ENCODE data around the gene ATP6V1A. TPM values are rescaled to one million over a fixed set of nuclear protein-coding genes. Genes with fewer than 3 reads are reported as not detected.

The ATP6V1A gene
- total RNA-seq, 1 donor from 2014 or later = 55.5 TPM

DNA sequence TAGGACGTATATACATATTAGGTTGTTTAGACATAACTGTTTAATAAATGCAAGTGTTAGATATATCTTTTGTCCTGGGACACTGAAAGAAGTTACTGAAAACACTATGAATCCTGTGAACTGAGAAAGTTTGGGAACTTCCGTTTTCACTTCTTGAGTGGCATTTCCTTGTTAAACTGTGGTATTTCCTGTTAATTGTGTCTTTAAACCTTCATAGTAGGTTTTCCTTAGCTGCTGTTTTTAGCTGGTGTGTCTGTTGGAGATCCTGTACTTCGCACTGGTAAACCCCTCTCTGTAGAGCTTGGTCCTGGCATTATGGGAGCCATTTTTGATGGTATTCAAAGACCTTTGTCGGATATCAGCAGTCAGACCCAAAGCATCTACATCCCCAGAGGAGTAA lies 37.1 kb downstream of the ATP6V1A start:
- no peaks in the 10 kb centered on the region for H3K27me3 ChIP-seq (ENCODE audit: control insufficient read depth, insufficient read depth, low read length)
- TF ChIP-seq, protein P1, sequence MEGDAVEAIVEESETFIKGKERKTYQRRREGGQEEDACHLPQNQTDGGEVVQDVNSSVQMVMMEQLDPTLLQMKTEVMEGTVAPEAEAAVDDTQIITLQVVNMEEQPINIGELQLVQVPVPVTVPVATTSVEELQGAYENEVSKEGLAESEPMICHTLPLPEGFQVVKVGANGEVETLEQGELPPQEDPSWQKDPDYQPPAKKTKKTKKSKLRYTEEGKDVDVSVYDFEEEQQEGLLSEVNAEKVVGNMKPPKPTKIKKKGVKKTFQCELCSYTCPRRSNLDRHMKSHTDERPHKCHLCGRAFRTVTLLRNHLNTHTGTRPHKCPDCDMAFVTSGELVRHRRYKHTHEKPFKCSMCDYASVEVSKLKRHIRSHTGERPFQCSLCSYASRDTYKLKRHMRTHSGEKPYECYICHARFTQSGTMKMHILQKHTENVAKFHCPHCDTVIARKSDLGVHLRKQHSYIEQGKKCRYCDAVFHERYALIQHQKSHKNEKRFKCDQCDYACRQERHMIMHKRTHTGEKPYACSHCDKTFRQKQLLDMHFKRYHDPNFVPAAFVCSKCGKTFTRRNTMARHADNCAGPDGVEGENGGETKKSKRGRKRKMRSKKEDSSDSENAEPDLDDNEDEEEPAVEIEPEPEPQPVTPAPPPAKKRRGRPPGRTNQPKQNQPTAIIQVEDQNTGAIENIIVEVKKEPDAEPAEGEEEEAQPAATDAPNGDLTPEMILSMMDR (IDR thresholded peaks at IDR 0.05; ENCODE audit: insufficient read depth, low read length, severe bottlenecking) = no peak
- peaks cover 2% of the 10 kb centered on the region for H3K36me3 ChIP-seq (ENCODE audit: control insufficient read depth, insufficient read depth, low read length)
- no peak for DNase-seq (ENCODE audit: low read depth)
- no peak overlapping the region for H3K4me3 ChIP-seq (ENCODE audit: low read depth, low read length)
- no peak for FAIRE-seq

- H3K27me3 ChIP-seq (ENCODE audit: control insufficient read depth, insufficient read depth, low read length) = no peaks in the 10 kb centered on the region
- DNase-seq (ENCODE audit: low read depth) (no peak), FAIRE-seq (no peak)
- peaks cover 3% of the 10 kb centered on the region for H3K36me3 ChIP-seq (ENCODE audit: control insufficient read depth, insufficient read depth, low read length)
- no peak overlapping the region for H3K4me3 ChIP-seq (ENCODE audit: low read depth, low read length)
- TF ChIP-seq, protein P1 (IDR thresholded peaks at IDR 0.05; ENCODE audit: insufficient read depth, low read length, severe bottlenecking) = no peak
Measured at GRCh38 chr3:113791381-113791780, 44.5 kb downstream of the ATP6V1A start.

DNA sequence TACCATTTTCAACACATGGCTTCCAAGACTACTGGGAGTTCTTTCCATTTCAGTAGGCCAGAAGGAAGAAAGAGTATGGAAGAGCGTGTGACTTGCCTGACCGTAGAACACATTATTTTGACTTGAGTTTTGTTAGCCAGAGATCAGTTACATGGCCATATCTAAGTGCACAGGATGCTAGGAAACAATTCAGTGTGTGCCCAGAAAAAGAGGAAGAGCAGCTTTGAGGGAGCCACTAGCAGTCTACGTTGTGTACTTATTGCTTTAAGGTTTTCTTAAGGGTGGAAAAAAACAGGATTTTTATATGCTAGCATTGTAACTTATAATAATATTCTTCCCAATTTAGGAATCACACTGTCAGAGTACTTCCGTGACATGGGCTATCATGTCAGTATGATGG lies 47.7 kb downstream of the ATP6V1A start:
- no peak for DNase-seq (ENCODE audit: low read depth)
- peaks cover 2% of the 10 kb centered on the region for H3K36me3 ChIP-seq (ENCODE audit: control insufficient read depth, insufficient read depth, low read length)

DNA sequence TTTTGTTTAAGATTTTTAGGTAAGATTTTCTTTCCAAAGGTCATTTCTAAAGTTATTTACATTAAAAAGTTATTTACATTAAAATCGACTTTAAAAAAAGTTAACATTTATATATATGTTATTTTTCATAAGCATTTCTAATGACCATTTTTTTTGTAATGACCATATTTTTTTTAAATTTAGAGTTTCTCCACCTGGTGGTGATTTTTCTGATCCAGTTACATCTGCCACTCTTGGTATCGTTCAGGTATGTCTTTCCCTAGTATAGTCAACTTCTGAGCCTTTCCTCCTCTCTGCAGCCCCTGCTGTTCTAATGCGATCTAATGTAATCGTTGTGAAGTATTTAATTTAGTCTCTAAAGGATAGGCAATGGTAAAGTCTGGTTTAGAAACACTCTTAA lies 48.9 kb downstream of the ATP6V1A start:
- TF ChIP-seq, protein P1 (IDR thresholded peaks at IDR 0.05; ENCODE audit: insufficient read depth, low read length, severe bottlenecking) = no peak
- Histone ChIP-seq H3K27me3 (ENCODE audit: control insufficient read depth, insufficient read depth, low read length) (no peaks in the 10 kb centered on the region), H3K4me3 (ENCODE audit: low read depth, low read length) (no peak overlapping the region), H3K36me3 (ENCODE audit: control insufficient read depth, insufficient read depth, low read length) (peaks cover 2% of the 10 kb centered on the region)
- DNase-seq (ENCODE audit: low read depth) (no peak), FAIRE-seq (no peak)

More for the DNA sequence above, 47.7 kb downstream of the ATP6V1A start:
- H3K4me3 ChIP-seq (ENCODE audit: low read depth, low read length) = no peak overlapping the region
- no peak for FAIRE-seq
- TF ChIP-seq, protein P1 (IDR thresholded peaks at IDR 0.05; ENCODE audit: insufficient read depth, low read length, severe bottlenecking) = no peak
- H3K27me3 ChIP-seq (ENCODE audit: control insufficient read depth, insufficient read depth, low read length) = no peaks in the 10 kb centered on the region

- H3K4me3 ChIP-seq (ENCODE audit: low read depth, low read length) = no peak overlapping the region
- TF ChIP-seq, protein P1 (IDR thresholded peaks at IDR 0.05; ENCODE audit: insufficient read depth, low read length, severe bottlenecking) = no peak
- no peaks in the 10 kb centered on the region for H3K27me3 ChIP-seq (ENCODE audit: control insufficient read depth, insufficient read depth, low read length)
- FAIRE-seq (no peak), DNase-seq (ENCODE audit: low read depth) (no peak)
- H3K36me3 ChIP-seq (ENCODE audit: control insufficient read depth, insufficient read depth, low read length) = peaks cover 4% of the 10 kb centered on the region
Measured at GRCh38 chr3:113802795-113803455, 56.1 kb downstream of the ATP6V1A start.

DNA sequence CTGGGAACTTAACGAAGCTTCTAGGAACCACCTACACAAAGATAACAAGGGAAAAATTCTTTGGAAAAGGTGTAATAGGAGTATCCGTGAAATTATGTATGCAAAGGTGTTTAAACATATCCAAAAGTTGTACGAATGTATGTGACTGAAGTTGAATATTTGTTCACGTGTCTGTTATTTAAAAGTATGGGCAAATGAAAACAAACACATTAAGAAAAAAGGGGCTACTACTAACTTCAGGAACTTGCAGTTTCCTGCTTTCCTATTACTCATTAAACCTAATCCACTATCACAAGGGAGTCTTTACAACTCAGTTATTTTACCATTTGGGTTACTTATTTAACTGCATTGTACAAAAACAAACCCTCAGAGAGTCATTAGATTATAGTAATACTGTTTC lies 57.8 kb downstream of the ATP6V1A start:
- no peak for FAIRE-seq
- H3K27me3 ChIP-seq (ENCODE audit: control insufficient read depth, insufficient read depth, low read length) = no peaks in the 10 kb centered on the region

More for the DNA sequence above, 57.8 kb downstream of the ATP6V1A start:
- Histone ChIP-seq H3K36me3 (ENCODE audit: control insufficient read depth, insufficient read depth, low read length) (peaks cover 5% of the 10 kb centered on the region), H3K4me3 (ENCODE audit: low read depth, low read length) (no peak overlapping the region)
- TF ChIP-seq, protein P1 (IDR thresholded peaks at IDR 0.05; ENCODE audit: insufficient read depth, low read length, severe bottlenecking) = no peak
- no peak for DNase-seq (ENCODE audit: low read depth)
